ENCODE data around the gene TMIE. TPM values are rescaled to one million over a fixed set of nuclear protein-coding genes. Genes with fewer than 3 reads are reported as not detected.

TMIE gene
- total RNA-seq, 2 donors from 2014 or later = not detected

GRCh38 chr3:46660003-46660402 is 41.2 kb upstream of the TMIE start:
- intact Hi-C loops (cut with DNase I) = no loop called here
- H3K27me3 ChIP-seq = no peaks in the 10 kb centered on the region
- no peak overlapping the region for H3K4me3 ChIP-seq
- no peak for DNase-seq
- WGBS, 2 donors = 47 to 61% methylated on average over 5 to 6 of the region's 6 CpGs
- no peaks in the 10 kb centered on the region for H3K9me3 ChIP-seq
- no peak for ATAC-seq
- H3K27ac ChIP-seq = no peak overlapping the region
- no peaks in the 10 kb centered on the region for H3K36me3 ChIP-seq (replicated peaks in 1 of 2; ENCODE audit: insufficient read depth in 1 of 2, low read depth in 2 of 2)
- no peaks in the 10 kb centered on the region for H3K4me1 ChIP-seq
- TF ChIP-seq CTCF (IDR thresholded peaks at IDR 0.05) = no peak
- TF ChIP-seq POLR2A (IDR thresholded peaks at IDR 0.05) = no peak

GRCh38 chr3:46660543-46661523 is 40.4 kb upstream of the TMIE start:
- Histone ChIP-seq H3K27ac (no peak overlapping the region), H3K36me3 (replicated peaks in 1 of 2; ENCODE audit: insufficient read depth in 1 of 2, low read depth in 2 of 2) (no peaks in the 10 kb centered on the region), H3K4me1 (peaks cover 3% of the 10 kb centered on the region), H3K9me3 (no peaks in the 10 kb centered on the region), H3K4me3 (no peak overlapping the region), H3K27me3 (no peaks in the 10 kb centered on the region)
- ATAC-seq (peak; percentile 27), DNase-seq (no peak)
- WGBS, 2 donors = 45 to 59% methylated on average over 9 of the region's 9 CpGs
- intact Hi-C loops (cut with DNase I) = no loop called here
- no peak for TF ChIP-seq CTCF (IDR thresholded peaks at IDR 0.05)
- TF ChIP-seq POLR2A (IDR thresholded peaks at IDR 0.05) = no peak

- DNase-seq (no peak), ATAC-seq (no peak)
- intact Hi-C loops (cut with DNase I) = no loop called here
- Histone ChIP-seq H3K9me3 (no peaks in the 10 kb centered on the region), H3K27me3 (no peaks in the 10 kb centered on the region), H3K36me3 (replicated peaks in 1 of 2; ENCODE audit: insufficient read depth in 1 of 2, low read depth in 2 of 2) (no peaks in the 10 kb centered on the region), H3K4me3 (no peak overlapping the region), H3K27ac (no peak overlapping the region), H3K4me1 (peaks cover 15% of the 10 kb centered on the region)
- TF ChIP-seq CTCF (IDR thresholded peaks at IDR 0.05) (no peak), POLR2A (IDR thresholded peaks at IDR 0.05) (no peak)
- 74 to 79% methylated on average over 15 of the region's 15 CpGs for WGBS, 2 donors
These were observed 39.1 kb upstream of the TMIE start for GRCh38 chr3:46661776-46662766.

- Histone ChIP-seq H3K27me3 (no peaks in the 10 kb centered on the region), H3K36me3 (replicated peaks in 1 of 2; ENCODE audit: insufficient read depth in 1 of 2, low read depth in 2 of 2) (no peaks in the 10 kb centered on the region), H3K27ac (no peak overlapping the region), H3K4me3 (no peak overlapping the region), H3K4me1 (peaks cover 15% of the 10 kb centered on the region), H3K9me3 (no peaks in the 10 kb centered on the region)
- 61 to 73% methylated on average over 12 to 17 of the region's 17 CpGs for WGBS, 2 donors
- TF ChIP-seq CTCF (IDR thresholded peaks at IDR 0.05) (no peak), POLR2A (IDR thresholded peaks at IDR 0.05) (no peak)
- intact Hi-C loops (cut with DNase I) = no loop called here
- ATAC-seq (no peak), DNase-seq (peak in 2 of 4 donors; percentile 42 to 45)
These were observed 38.2 kb upstream of the TMIE start for GRCh38 chr3:46662771-46663551.
